ENCODE results near the gene UROC1.

DNA sequence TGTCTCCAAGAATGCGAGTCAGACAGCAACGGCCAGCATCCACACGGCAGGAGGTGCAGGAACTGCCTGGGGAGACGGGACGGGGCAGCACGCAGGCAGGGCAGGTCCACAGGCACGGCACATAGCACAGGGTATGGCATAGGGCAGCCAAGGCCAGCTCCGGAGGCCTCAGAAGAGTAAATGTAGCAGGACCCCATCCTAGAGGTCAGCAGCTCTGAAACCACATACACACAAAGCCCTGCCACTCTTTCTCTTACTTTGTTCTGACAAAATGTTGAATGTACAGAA lies 68.7 kb downstream of the UROC1 start:
- TF ChIP-seq, protein P1, sequence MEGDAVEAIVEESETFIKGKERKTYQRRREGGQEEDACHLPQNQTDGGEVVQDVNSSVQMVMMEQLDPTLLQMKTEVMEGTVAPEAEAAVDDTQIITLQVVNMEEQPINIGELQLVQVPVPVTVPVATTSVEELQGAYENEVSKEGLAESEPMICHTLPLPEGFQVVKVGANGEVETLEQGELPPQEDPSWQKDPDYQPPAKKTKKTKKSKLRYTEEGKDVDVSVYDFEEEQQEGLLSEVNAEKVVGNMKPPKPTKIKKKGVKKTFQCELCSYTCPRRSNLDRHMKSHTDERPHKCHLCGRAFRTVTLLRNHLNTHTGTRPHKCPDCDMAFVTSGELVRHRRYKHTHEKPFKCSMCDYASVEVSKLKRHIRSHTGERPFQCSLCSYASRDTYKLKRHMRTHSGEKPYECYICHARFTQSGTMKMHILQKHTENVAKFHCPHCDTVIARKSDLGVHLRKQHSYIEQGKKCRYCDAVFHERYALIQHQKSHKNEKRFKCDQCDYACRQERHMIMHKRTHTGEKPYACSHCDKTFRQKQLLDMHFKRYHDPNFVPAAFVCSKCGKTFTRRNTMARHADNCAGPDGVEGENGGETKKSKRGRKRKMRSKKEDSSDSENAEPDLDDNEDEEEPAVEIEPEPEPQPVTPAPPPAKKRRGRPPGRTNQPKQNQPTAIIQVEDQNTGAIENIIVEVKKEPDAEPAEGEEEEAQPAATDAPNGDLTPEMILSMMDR (IDR thresholded peaks at IDR 0.05; ENCODE audit: low read length), result no peak
- no peak for TF ChIP-seq EZH2 (optimal IDR thresholded peaks at IDR 0.05; ENCODE audit: low read depth, low read length)
